DMS79 (cell line): Measurements from ENCODE around the gene PCLO.
"Not testable (repeated sequence)": the region's sequence is repeated elsewhere in the genome, so short reads cannot be mapped to it uniquely, and the experiment has no call there.

ENCODE experiments used
- DNase-seq: peaks from one replicate; lab custom pipeline; 2025; lab: John Stamatoyannopoulos, UW

Gene PCLO

DNA sequence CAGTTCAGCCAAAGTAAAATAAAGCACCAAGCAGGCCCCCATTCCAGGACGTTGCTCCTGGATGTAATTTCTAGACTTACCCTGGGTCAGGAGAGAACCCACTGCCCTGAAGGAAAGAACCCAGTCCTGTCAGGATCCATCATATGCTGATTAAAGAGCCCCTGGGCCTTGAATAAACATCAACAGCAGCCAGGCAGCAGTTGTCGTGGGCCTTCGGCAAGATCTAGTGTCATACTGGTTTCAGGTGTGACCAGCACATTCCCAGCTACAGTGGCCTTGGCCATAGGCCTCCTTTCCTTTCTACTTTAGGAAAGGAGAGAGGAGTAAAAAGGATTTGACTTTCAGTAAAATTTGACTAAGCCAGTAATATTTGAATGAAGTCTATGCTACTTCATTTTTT is 430.0 kb downstream of the PCLO start:
- no peak for DNase-seq

DNA sequence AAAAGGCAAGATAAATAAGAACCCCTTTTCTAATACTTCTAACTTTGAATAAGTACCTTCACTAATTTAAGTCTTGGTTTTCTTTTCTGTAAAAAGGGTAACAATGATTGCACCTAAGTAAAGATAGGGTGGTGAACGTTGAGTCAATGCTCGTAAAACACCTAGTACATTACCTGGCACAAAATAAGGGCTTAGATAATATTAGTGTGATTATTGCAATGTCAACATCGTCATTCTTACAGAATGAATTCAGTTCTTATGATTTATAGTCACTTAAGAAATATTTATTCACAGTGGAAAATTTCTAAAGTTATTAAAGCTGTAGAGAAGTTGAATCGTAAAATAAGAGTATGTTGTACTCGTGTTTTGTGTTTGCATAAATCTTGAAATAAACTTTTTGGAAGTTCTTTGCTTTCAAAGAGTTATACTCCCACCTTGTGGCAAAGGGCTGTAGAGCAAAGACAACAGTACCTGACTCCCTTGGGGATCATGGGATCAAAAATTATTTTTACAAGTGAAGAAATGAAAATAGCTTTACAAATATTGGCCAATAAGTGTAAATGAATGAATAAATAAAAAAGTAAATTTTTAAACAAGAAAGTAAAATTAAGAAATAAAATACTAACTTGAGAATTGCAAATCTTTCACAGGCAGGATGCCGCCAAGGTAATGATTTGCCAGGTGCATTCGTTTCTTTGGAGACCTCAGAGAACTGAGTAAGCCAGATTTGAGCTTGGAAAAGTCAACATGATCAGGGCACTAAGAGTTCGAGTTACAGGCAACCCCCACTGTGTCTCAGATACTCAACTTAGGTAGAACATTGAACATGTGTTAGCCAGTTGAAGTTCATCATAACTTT is 433.3 kb downstream of the PCLO start:
- DNase-seq = peak; percentile 5

DNA sequence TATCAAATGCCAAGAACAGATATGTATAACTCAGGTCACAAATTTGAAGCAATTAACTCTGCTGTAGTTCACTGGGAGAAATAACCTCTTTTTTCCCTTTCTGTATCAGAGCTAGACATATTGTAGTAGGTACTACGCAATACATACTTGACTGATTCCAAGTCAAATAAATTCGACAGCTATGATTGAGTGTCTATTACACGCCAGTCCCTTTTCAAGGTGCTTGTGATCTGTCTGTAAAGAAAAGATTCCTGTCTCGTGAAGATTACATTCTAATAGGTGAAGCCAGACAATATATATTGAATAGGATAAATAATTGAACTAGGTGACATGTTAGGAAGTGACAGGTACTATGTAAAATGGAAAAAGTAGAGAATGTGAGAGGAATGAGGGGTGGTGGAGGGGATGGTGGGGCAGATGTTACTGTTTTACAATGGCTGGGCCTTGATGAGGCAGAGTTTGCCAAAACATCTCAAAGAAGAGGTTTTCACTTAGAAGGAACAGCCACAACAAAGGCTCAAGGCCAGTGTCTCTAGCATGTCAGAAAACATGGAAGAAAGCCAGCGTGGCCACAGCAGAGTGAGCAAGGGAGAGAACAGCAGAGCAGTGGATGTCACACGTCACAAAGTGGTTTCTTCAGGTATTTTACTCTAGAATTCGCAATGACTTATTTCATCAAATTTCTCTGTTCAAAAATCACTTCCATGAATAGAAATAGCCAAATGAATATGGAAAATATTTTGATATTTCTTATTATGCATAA is 436.5 kb downstream of the PCLO start:
- DNase-seq = peak; percentile 11

DNA sequence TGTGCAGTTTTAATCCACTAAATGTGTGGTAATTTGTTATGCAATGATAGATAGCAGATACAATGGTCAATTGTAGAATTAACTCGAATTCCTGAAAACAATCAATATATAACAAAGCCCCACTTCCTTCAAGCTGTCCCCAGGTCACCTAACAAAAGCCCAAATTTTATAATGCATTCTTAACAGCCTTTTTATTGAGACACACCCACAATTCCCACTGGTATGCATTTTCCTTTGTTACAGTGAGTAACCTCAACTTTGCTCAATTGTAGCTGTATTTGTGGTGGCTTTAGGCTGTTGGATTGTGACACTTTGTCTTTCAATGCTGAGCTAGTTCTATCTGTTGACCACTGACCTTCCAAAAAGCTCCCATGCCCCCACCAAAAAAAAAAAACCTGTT is 439.3 kb downstream of the PCLO start:
- DNase-seq = no peak

DNA sequence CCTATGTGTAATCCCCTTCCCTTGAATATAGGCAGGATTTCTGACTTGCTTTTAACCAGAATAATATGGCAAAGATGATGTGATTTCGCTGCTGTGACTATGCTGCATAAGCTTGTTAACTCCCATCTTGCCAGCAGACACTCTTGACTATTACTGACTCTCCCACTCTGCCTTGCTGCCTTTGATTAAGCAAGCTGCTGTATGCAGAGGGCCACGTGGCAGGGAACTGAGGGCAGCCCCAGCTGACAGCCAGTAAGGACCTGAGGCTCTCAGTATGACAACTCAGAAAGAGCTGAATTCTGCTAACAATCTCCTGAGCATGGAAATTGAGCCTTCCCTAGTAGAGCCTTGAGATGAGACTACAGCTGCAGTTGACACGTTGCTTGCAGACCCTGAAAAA is 439.7 kb downstream of the PCLO start:
- no peak for DNase-seq

DNA sequence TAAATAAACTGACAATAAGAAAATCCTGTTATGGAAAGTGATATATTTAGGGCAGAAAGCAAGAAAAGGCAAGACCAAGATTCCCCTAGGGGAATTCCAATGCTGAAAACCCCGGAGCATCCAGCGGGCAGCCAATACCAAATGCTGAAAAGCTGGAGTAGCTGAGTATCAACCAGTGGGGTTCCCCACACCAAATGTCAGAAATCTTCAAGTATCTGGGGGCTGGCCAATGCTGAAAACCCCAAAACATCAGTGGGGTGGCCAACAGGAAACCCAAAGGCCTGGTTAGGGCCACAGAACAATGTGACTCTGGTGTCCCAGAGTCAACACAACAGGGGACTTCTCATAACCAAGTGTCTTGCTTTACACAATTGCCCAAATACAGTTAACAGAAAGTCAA is 447.3 kb downstream of the PCLO start:
- DNase-seq = no peak

DNA sequence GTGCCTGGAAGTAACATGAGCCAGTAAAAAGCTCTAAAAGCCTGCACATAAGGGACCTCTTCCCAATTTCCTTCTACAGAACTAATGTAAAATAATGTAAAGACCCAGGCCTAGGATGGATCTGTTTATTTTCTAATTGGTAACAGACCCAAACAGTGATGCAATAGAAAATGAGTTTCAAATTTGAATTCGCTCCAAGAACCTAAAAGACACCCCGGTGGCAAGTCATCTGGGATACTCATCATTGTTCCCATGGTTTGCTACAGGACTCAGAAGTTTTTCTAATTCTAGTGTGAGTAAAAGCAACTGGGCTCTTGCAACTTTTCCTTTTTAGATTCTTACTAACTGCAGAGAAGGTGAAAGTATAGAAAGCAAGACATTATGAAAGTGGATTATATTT is 447.8 kb downstream of the PCLO start:
- no peak for DNase-seq

DNA sequence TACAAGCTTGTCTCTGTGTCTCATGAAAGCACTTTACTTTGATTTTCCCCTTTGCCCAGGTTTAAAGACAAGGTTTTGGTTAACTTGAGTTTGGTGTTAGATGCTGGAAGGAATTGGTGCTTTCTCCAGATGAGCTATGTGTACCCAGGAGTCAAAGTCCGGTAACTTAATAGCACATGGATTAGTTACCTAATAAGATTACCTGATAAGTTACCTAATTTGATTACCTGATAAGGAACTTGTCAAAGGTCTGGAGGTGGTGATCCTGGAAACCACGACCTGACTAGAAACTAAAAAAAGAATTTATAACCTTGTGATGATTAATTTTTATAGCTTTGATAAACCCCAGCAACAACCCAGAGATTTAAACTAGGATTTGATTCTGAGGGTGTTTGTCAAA is 449.2 kb downstream of the PCLO start:
- DNase-seq = no peak

DNA sequence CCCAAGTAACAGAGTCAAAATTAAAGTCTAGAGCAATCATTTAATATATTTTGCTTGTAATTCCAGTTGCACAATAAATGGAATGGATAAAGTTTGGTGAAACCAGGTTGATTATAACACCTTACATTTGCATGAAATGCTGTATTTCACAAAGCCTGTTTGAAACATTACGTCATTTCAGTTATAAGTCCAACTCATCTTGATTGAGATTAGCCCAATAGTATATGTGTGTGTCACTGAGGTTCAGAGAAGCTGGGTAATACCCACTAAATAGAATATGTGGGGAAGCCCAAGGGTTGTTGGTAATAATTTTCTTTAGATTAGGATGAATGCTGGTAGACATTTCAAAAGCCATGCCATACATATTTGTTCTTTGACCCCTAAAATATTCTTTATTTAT is 456.3 kb downstream of the PCLO start:
- DNase-seq = not testable (repeated sequence)

DNA sequence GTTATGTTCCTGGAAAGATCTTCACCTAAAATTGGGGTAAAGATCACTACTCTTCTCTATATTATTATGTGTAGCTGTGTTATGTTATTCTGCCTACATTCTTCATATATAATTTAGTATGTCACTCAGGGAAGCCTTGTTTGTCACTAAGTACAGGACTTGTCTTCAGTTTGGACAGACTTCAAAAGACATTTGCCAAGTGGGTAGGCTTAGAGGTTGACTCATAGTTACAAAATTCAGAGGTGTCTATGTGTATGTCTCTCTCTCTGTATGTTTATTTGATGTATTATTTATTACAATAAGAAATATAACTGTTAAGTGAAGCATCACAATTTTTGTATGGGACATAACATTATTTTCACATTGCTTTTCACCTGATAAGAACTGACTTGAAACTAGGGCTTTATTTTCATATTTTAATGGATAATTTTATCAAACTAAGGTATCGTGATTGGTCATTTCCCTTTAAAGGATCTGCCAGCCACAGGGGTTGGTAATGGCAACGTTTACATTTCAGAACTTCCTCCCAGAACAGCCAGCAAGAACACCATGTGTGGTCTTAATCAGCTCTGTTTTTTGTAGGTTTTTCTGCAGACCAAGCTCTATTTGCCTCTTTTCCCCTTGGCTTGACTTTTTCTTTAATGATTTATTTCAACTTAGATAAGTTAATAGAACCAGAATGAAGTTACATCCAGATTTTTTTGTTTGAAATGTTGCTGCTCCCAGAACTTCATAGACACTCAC is 457.0 kb downstream of the PCLO start:
- no peak for DNase-seq

DNA sequence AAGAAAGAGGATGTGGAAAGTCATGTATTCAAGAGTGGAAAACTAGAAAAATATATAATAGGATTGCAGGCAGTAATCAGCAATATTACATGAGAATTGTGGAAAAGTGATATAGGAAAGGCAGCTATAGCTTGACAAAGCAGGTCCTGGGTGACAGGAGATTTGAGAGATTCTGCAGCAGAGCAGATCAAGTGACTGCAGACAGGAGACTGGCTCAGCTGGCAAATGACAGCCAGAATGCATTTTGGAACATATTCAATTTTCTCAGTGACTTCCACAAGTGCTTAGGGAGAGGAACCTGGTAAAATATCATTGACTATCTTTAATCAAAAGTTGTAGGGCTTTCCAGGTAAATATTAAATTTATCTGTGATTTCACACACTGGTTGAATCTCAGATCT is 458.6 kb downstream of the PCLO start:
- DNase-seq = peak; percentile 20
